SK-N-SH (cell line): ENCODE results near the gene GRIK3. TPM values are rescaled to one million over a fixed set of nuclear protein-coding genes. Genes with fewer than 3 reads are reported as not detected.

ENCODE experiments used
- CTCF ChIA-PET: fragments of 300-600, 350-600 bp; formaldehyde crosslinking; extraction: SDS; loops from one replicate; lab custom pipeline; 2021; lab: Yijun Ruan, JAX
- POLR2A ChIA-PET: fragments of 350-600 bp; sonication (Branson Sonifier 250); formaldehyde crosslinking; extraction: SDS; loops from one replicate; lab custom pipeline; 2020; ENCODE audit warnings: antibody characterized with exemption, inconsistent platforms; lab: Yijun Ruan, JAX
- DNase-seq: peaks from one replicate; pipeline ENCODE4 v3.0.0; 2012
- H2AFZ ChIP-seq: fragments of 200-600 bp; sonication (generic); 2 replicates; pipeline ENCODE4 v1.8.1; 2016; ENCODE audit warnings: antibody characterized with exemption, mild to moderate bottlenecking, low read depth
- H3F3A ChIP-seq: fragments of 200-600 bp; sonication (generic); replicated peaks from 2 replicates; pipeline ENCODE3; 2016; ENCODE audit warnings: antibody characterized with exemption, mild to moderate bottlenecking; ENCODE audit not compliant: insufficient read depth
- H3K27ac ChIP-seq, 2 experiments: fragments of 200-500 bp in 1 of 2; fragments of 200-600 bp in 1 of 2; sonication (Bioruptor generic) in 1 of 2; sonication (generic), shearing (Covaris generic) in 1 of 2; 2 replicates each; pipeline versions ENCODE4 v1.5.1 to v1.6.1; 2014 to 2016; ENCODE audit warnings: low read depth in 2 of 2, inconsistent platforms in 1 of 2, low read length in 1 of 2, mild to moderate bottlenecking in 1 of 2, mixed read lengths in 1 of 2
- H3K27me3 ChIP-seq: fragments of 200-600 bp; sonication (generic), shearing (Covaris generic); 2 replicates; pipeline ENCODE4 v1.6.1; 2016; ENCODE audit warnings: mixed run types; ENCODE audit not compliant: insufficient read depth
- H3K36me3 ChIP-seq, 2 experiments: fragments of 200-500 bp in 1 of 2; fragments of 200-600 bp in 1 of 2; sonication (Bioruptor generic) in 1 of 2; sonication (generic) in 1 of 2; replicated peaks in 1 of 2; 2 replicates each; pipeline versions ENCODE3 to v1.5.1; 2014 to 2016; ENCODE audit warnings: low read length in 1 of 2, mild to moderate bottlenecking in 1 of 2; ENCODE audit not compliant: insufficient read depth in 2 of 2, control insufficient read depth in 1 of 2
- H3K4me1 ChIP-seq, 2 experiments: fragments of 200-500 bp in 1 of 2; fragments of 200-600 bp in 1 of 2; sonication (Bioruptor generic) in 1 of 2; sonication (generic), shearing (Covaris generic) in 1 of 2; 2 replicates each; pipeline versions ENCODE4 v1.5.1 to v1.6.1; 2014 to 2016; ENCODE audit warnings: low read depth in 1 of 2, low read length in 1 of 2, mixed run types in 1 of 2; ENCODE audit not compliant: insufficient read depth in 2 of 2, control insufficient read depth in 1 of 2
- H3K4me2 ChIP-seq: fragments of 200-600 bp; sonication (generic), shearing (Covaris generic); 2 replicates; pipeline ENCODE4 v1.6.1; 2017; ENCODE audit warnings: mixed run types
- H3K4me3 ChIP-seq, 2 experiments: fragments of 200-500 bp in 1 of 2; fragments of 200-600 bp in 1 of 2; sonication (Bioruptor generic) in 1 of 2; sonication (generic), shearing (Covaris generic) in 1 of 2; 2 replicates each; pipeline versions ENCODE4 v1.5.1 to v1.8.1; 2014 to 2016; ENCODE audit warnings: low read depth in 2 of 2, inconsistent platforms in 1 of 2, low read length in 1 of 2, mild to moderate bottlenecking in 1 of 2, mixed read lengths in 1 of 2, moderate library complexity in 1 of 2
- H3K79me2 ChIP-seq: fragments of 200-600 bp; sonication (generic); 2 replicates; pipeline ENCODE4 v1.8.1; 2017; ENCODE audit warnings: mild to moderate bottlenecking; ENCODE audit not compliant: insufficient read depth
- H3K9ac ChIP-seq: fragments of 200-600 bp; sonication (generic); 2 replicates; pipeline ENCODE4 v1.6.1; 2017; ENCODE audit warnings: mixed run types
- H3K9me2 ChIP-seq: fragments of 200-600 bp; sonication (generic); 2 replicates; pipeline ENCODE4 v1.6.1; 2017; ENCODE audit warnings: mixed run types
- H3K9me3 ChIP-seq: fragments of 200-600 bp; sonication (generic); 2 replicates; pipeline ENCODE4 v1.6.1; 2017; ENCODE audit warnings: mixed run types, mild to moderate bottlenecking, moderate library complexity
- H4K20me1 ChIP-seq: fragments of 200-600 bp; sonication (generic); 2 replicates; pipeline ENCODE4 v1.6.1; 2017; ENCODE audit warnings: mild to moderate bottlenecking, mixed run types; ENCODE audit not compliant: insufficient read depth
- ELF1 ChIP-seq: IDR thresholded peaks from 2 replicates; pipeline ENCODE4 v1.4.0; 2012
- FOSL2 ChIP-seq: IDR thresholded peaks from 2 replicates; pipeline ENCODE4 v1.4.0; 2012; ENCODE audit warnings: low read depth, mild to moderate bottlenecking, moderate library complexity, borderline replicate concordance
- GATA2 ChIP-seq: sonication (generic); formaldehyde crosslinking; IDR thresholded peaks from 2 replicates; pipeline ENCODE4 v1.5.0; 2020; ENCODE audit warnings: mild to moderate bottlenecking, missing genetic modification reagents
- IRF3 ChIP-seq: fragments of 150-350 bp; IDR thresholded peaks from 2 replicates; pipeline ENCODE4 v1.6.1; 2016; ENCODE audit warnings: mild to moderate bottlenecking, low read depth, low read length
- MXI1 ChIP-seq: IDR thresholded peaks from 2 replicates; pipeline ENCODE4 v1.6.1; 2012; ENCODE audit warnings: mild to moderate bottlenecking, low read depth, low read length, improper control_type of control experiment
- PBX3 ChIP-seq: IDR thresholded peaks from 2 replicates; pipeline ENCODE4; 2012
- POLR2AphosphoS5 ChIP-seq: IDR thresholded peaks from 2 replicates; pipeline ENCODE4 v1.6.1; 2012; ENCODE audit warnings: low read depth, low read length
- RAD21 ChIP-seq: IDR thresholded peaks from 2 replicates; pipeline ENCODE4 v1.6.1; 2012; ENCODE audit warnings: mild to moderate bottlenecking, low read length
- RXRA ChIP-seq: IDR thresholded peaks from 2 replicates; pipeline ENCODE4 v1.4.0; 2012; ENCODE audit warnings: low read depth, mild to moderate bottlenecking, borderline replicate concordance
- SMC3 ChIP-seq: IDR thresholded peaks from 2 replicates; pipeline ENCODE4 v1.6.1; 2012; ENCODE audit warnings: low read depth, low read length, improper control_type of control experiment
- TCF12 ChIP-seq: IDR thresholded peaks from 2 replicates; pipeline ENCODE4 v1.4.0; 2012
- YY1 ChIP-seq: IDR thresholded peaks from 2 replicates; pipeline ENCODE4 v1.4.0; 2012; ENCODE audit warnings: low read depth, mild to moderate bottlenecking
- ZBTB33 ChIP-seq: IDR thresholded peaks from 2 replicates; pipeline ENCODE4 v1.4.0; 2012; ENCODE audit warnings: low read depth, borderline replicate concordance
- WGBS: methylation state at CpG from one replicate; pipeline ENCODE4 v1.1.6; 2017; ENCODE audit warnings: low lambda C conversion rate; 5-methylcytosine and 5-hydroxymethylcytosine counted together
- polyA plus RNA-seq, 3 experiments: library from polyadenylated mRNA; depleted of rRNA; stranded (reverse); fragments of >200 nt; gene quantifications; 2 replicates each; pipeline ENCODE4 v1.2.3, GENCODE V29; 2012
- TF ChIP-seq, protein P1 (sequence below): fragments of 200-600 bp; sonication (generic); IDR thresholded peaks from 2 replicates; pipeline ENCODE4 v1.6.1; 2017; ENCODE audit warnings: antibody characterized with exemption, mild to moderate bottlenecking, moderate library complexity
- TF ChIP-seq, protein P2 (sequence below): IDR thresholded peaks from 2 replicates; pipeline ENCODE4 v1.6.1; 2012; ENCODE audit warnings: mild to moderate bottlenecking, low read depth, low read length, moderate library complexity

The GRIK3 gene
- polyA plus RNA-seq, 1 of the 3 experiments (the other 2 are of a cell fraction) = not detected

DNA sequence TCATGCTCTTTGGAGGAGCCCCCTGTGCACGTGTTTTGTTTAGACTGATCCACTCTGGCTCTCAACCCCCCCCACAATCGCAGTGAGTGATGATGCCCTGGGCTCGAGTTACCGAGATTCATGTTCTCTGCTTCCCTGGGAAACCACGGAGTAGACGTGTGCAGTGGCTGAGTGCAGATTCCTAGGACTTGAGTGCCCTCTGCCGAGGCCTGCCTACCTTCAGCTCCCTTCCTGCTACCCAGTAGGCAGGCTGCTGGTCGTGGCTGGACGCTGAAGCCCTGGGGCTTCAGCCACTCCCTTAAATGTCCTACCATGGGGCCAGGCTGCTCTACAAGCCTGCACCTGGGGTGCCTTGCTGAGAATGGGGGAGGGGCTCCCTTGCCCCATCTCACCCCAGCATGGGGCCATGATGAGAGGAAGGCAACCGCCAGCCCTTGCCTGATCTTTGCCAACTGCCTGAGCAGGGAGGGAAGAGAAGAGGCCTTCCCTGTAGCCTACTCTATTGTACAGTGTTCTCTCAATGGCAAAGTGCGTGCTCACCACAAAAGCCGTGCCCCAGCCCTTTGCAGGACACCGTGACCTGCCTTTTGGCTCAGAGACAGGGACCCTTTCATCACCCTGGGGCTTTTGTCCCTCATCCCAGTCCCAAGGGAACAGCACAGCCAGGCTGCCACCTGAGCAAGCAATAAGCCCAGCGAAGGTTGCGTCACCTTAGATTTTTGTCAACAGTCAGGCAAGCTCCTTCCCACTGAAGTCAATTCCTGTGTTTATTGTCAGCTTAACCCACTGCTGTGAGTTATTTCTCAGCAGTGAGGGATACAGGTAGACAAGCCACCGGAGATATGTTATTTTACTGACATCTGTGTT is 4.1 kb upstream of the GRIK3 start:
- Histone ChIP-seq H4K20me1 (no peaks in the 10 kb centered on the region), H3K9me2 (no peaks in the 10 kb centered on the region), H3K9ac (no peak overlapping the region), H3K4me1 (peaks cover 0 to 2% of the 10 kb centered on the region in 2 experiments; a peak in 1 of 4 replicates), H3K27me3 (0 out of 2 replicates have a peak, but pooled peaks cover 5% of the 10 kb centered on the region), H3K4me3 (no peak overlapping the region), H3F3A (no peaks in the 10 kb centered on the region), H3K79me2 (no peaks in the 10 kb centered on the region), H3K4me2 (no peak overlapping the region), H2AFZ (no peak overlapping the region), H3K27ac (no peak overlapping the region), H3K36me3 (no peaks in the 10 kb centered on the region), H3K9me3 (no peaks in the 10 kb centered on the region)
- WGBS = 22% methylated on average over 13 of the region's 16 CpGs
- POLR2A ChIA-PET = no interaction called here
- DNase-seq = peak; percentile 54
- TF ChIP-seq, protein P1, sequence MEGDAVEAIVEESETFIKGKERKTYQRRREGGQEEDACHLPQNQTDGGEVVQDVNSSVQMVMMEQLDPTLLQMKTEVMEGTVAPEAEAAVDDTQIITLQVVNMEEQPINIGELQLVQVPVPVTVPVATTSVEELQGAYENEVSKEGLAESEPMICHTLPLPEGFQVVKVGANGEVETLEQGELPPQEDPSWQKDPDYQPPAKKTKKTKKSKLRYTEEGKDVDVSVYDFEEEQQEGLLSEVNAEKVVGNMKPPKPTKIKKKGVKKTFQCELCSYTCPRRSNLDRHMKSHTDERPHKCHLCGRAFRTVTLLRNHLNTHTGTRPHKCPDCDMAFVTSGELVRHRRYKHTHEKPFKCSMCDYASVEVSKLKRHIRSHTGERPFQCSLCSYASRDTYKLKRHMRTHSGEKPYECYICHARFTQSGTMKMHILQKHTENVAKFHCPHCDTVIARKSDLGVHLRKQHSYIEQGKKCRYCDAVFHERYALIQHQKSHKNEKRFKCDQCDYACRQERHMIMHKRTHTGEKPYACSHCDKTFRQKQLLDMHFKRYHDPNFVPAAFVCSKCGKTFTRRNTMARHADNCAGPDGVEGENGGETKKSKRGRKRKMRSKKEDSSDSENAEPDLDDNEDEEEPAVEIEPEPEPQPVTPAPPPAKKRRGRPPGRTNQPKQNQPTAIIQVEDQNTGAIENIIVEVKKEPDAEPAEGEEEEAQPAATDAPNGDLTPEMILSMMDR = no peak
- TF ChIP-seq RAD21 (peak; percentile 70), PBX3 (no peak), ZBTB33 (no peak), ELF1 (no peak), POLR2AphosphoS5 (no peak), GATA2 (CRISPR knock-in tag) (no peak), RXRA (no peak), YY1 (no peak), FOSL2 (no peak), SMC3 (peak; percentile 36; the same call in 1 of the 2 replicates), MXI1 (no peak), IRF3 (no peak), TCF12 (no peak)
- TF ChIP-seq, protein P2, sequence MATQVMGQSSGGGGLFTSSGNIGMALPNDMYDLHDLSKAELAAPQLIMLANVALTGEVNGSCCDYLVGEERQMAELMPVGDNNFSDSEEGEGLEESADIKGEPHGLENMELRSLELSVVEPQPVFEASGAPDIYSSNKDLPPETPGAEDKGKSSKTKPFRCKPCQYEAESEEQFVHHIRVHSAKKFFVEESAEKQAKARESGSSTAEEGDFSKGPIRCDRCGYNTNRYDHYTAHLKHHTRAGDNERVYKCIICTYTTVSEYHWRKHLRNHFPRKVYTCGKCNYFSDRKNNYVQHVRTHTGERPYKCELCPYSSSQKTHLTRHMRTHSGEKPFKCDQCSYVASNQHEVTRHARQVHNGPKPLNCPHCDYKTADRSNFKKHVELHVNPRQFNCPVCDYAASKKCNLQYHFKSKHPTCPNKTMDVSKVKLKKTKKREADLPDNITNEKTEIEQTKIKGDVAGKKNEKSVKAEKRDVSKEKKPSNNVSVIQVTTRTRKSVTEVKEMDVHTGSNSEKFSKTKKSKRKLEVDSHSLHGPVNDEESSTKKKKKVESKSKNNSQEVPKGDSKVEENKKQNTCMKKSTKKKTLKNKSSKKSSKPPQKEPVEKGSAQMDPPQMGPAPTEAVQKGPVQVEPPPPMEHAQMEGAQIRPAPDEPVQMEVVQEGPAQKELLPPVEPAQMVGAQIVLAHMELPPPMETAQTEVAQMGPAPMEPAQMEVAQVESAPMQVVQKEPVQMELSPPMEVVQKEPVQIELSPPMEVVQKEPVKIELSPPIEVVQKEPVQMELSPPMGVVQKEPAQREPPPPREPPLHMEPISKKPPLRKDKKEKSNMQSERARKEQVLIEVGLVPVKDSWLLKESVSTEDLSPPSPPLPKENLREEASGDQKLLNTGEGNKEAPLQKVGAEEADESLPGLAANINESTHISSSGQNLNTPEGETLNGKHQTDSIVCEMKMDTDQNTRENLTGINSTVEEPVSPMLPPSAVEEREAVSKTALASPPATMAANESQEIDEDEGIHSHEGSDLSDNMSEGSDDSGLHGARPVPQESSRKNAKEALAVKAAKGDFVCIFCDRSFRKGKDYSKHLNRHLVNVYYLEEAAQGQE = no peak
- CTCF ChIA-PET = interaction anchor here (0.6 to 3.7 kb wide), 14 partner anchors 9 to 522 kb away, joined by 3 to 12 read pairs (median 4); no protein-coding TSS in a partner anchor
